Heart right ventricle (tissue), 16 donors: Measurements from ENCODE around the gene CALCR. TPM values are rescaled to one million over a fixed set of nuclear protein-coding genes. Genes with fewer than 3 reads are reported as not detected.

Experiments
- ATAC-seq, 8 donors: fragments of 200-7000 bp; cut with Tn5 transposase; one replicate each; pipeline ENCODE4 v1.9.1; 2020; ENCODE audit warnings: mild to moderate bottlenecking in 8 of 8, moderate library complexity in 8 of 8, moderate number of reproducible peaks in 1 of 8
- DNase-seq, 2 donors: peaks; one replicate each; pipeline ENCODE4 v3.0.0-alpha.2; 2020
- H3K27ac ChIP-seq, 10 donors: fragments of 200-600 bp; sonication (generic) in 2 of 10; one replicate each; pipeline versions ENCODE4 v1.5.0 to v1.8.0; 2020 to 2022; ENCODE audit warnings: mild to moderate bottlenecking in 3 of 10
- H3K27me3 ChIP-seq, 7 donors: fragments of 200-600 bp; one replicate each; pipeline ENCODE4 v1.8.0; 2021 to 2022; ENCODE audit warnings: mild to moderate bottlenecking in 2 of 7
- H3K36me3 ChIP-seq, 9 donors: fragments of 200-600 bp; sonication (generic) in 1 of 9; one replicate each; pipeline versions ENCODE4 v1.5.0 to v1.8.0; 2020 to 2022; ENCODE audit warnings: mild to moderate bottlenecking in 2 of 9
- H3K4me1 ChIP-seq, 9 donors: fragments of 200-600 bp; sonication (generic) in 1 of 9; one replicate each; pipeline versions ENCODE4 v1.5.0 to v1.8.0; 2020 to 2022; ENCODE audit warnings: mild to moderate bottlenecking in 4 of 9
- H3K4me3 ChIP-seq, 10 donors: fragments of 200-600 bp; sonication (generic) in 2 of 10; one replicate each; pipeline versions ENCODE4 v1.5.0 to v1.8.0; 2020 to 2022; ENCODE audit warnings: mild to moderate bottlenecking in 7 of 10, moderate library complexity in 2 of 10
- H3K9me3 ChIP-seq, 11 donors: fragments of 200-600 bp in 10 of 11; sonication (generic) in 2 of 11; one replicate each; pipeline versions ENCODE4 v1.5.0 to v1.8.0; 2013 to 2022; ENCODE audit warnings: mild to moderate bottlenecking in 2 of 11, control low read depth in 1 of 11, moderate library complexity in 1 of 11
- CTCF ChIP-seq, 9 donors: fragments of 200-600 bp; sonication (generic) in 2 of 9; IDR thresholded peaks; one replicate each; pipeline versions ENCODE4 v1.5.0 to v1.8.0; 2021 to 2022; ENCODE audit warnings: antibody characterized with exemption in 9 of 9, mild to moderate bottlenecking in 5 of 9, moderate library complexity in 1 of 9
- WGBS, 2 donors: extraction: QIAGEN DNeasy Blood & Tissue Kit; methylation state at CpG; one replicate each; pipeline ENCODE4 v1.1.7; 2013; ENCODE audit warnings: inconsistent platforms in 1 of 2; 5-methylcytosine and 5-hydroxymethylcytosine counted together
- intact Hi-C, 10 donors: fragments of 100-400 bp; cut with DNase I; formaldehyde crosslinking; loops; one replicate each; pipeline versions ENCODE4 v1.11.1 to v1.14.2; 2022
- microRNA-seq, 2 donors: library from miRNA; unstranded; fragments of <30 nt; microRNA quantifications; one replicate each; pipeline ENCODE4 v1.2.0, GENCODE V29; 2021
- polyA plus RNA-seq, 2 donors: library from polyadenylated mRNA; stranded (reverse); fragments of 200-250 nt; gene quantifications; one replicate each; pipeline ENCODE4 v1.2.3, GENCODE V29; 2013
- total RNA-seq, 10 donors: library from RNA; stranded (reverse); fragmentation: NEBNext Ultra II Directional in 3 of 10; extraction: Animal tissue kit (Norgen Biotek cat#: 25700) in 3 of 10; gene quantifications; one replicate each; pipeline versions ENCODE4 v1.2.1 to v1.2.4, GENCODE V29; 2021 to 2023
- donor health status: Arrhythmogenic right ventricular cardiomyopathy.
- donor health status: ischemic (EF 13 %, LVEDD 7.1; RV severe dilation, severe dysfunction).
- donor health status: healthy with polysubstance abuse.
- donor health status: DM: no; HTN: yes; CAD: no.
- donor health status: DM: no; HTN: no; CAD: no.
- donor health status: ischemic (EF 25% LVEDD 6.9; RV normal size, moderate dysfunction).
- donor health status: ischemic (EF 25% LVEDD 5.7; RV mildly dilated, moderate dysfunction).
- donor health status: healthy.
- donor health status: DM: yes; HTN: yes; CAD: no.
- donor health status: Ischemic cardiomyopathy.
- donor health status: ischemic (EF 35%, LVEDD 5.7; RV mildly dilated, moderate dysfunction).
- donor health status: nonischemic (EF 11% LVEDD 7.7; RV severe dilation, severe dysfunction).
- donor health status: DM: yes; HTN: yes; CAD: no.
- donor health status: PGD.
- donor health status: ischemic (EF 29% LVEDD 5.4; RV normal size, mild dysfunction).
- donor health status: nonischemic (EF 23%, LVEDD 6.1; RV moderate dilation, normal function).

The CALCR gene
- total and polyA plus RNA-seq, 12 donors = 0.10 to 0.12 TPM; not detected in 10

GRCh38 chr7:93382362-93382761, 192.2 kb downstream of the CALCR start:
- intact Hi-C loops = no loop called here
- no peak for TF ChIP-seq CTCF (IDR thresholded peaks at IDR 0.05)
- WGBS, 2 donors = 85 to 87% methylated on average over 3 of the region's 3 CpGs
- H3K27ac ChIP-seq = no peak overlapping the region
- peaks cover 0 to 11% (median 0%) of the 10 kb centered on the region in 11 donors for H3K9me3 ChIP-seq
- H3K36me3 ChIP-seq = no peaks in the 10 kb centered on the region
- H3K4me3 ChIP-seq = no peak overlapping the region
- H3K27me3 ChIP-seq = no peaks in the 10 kb centered on the region
- DNase-seq (no peak), ATAC-seq (no peak)
- H3K4me1 ChIP-seq = no peaks in the 10 kb centered on the region

- intact Hi-C loops = no loop called here
- no peak for ATAC-seq
- Histone ChIP-seq H3K4me3 (no peak overlapping the region), H3K27me3 (no peaks in the 10 kb centered on the region), H3K36me3 (no peaks in the 10 kb centered on the region), H3K27ac (no peak overlapping the region), H3K4me1 (no peaks in the 10 kb centered on the region), H3K9me3 (peaks cover 0 to 11% (median 0%) of the 10 kb centered on the region in 11 donors)
- 76 to 82% methylated on average over 6 of the region's 6 CpGs for WGBS, 2 donors
- no peak for DNase-seq
- no peak for TF ChIP-seq CTCF (IDR thresholded peaks at IDR 0.05)
These were observed 196.3 kb downstream of the CALCR start for GRCh38 chr7:93378131-93378760.

- H3K4me3 ChIP-seq = no peak overlapping the region
- peaks cover 0 to 7% (median 0%) of the 10 kb centered on the region in 11 donors for H3K9me3 ChIP-seq
- H3K36me3 ChIP-seq = no peaks in the 10 kb centered on the region
- no peak for TF ChIP-seq CTCF (IDR thresholded peaks at IDR 0.05)
- no peaks in the 10 kb centered on the region for H3K4me1 ChIP-seq
- intact Hi-C loops = no loop called here
- H3K27ac ChIP-seq = no peak overlapping the region
- no peaks in the 10 kb centered on the region for H3K27me3 ChIP-seq
- DNase-seq = no peak
- no peak for ATAC-seq
These were observed 198.9 kb downstream of the CALCR start for GRCh38 chr7:93375603-93376002.

Small RNAs within 50 kb of the gene (microRNA-seq; reads per million reads assigned to microRNA genes)
- gene MIR489 = 3.6 to 10.2 reads per million in 2 donors
- gene MIR653 = 18.6 to 21.0 reads per million in 2 donors
